H1 (cell line): ENCODE measurements around the gene ERP29. TPM values are rescaled to one million over a fixed set of nuclear protein-coding genes. Genes with fewer than 3 reads are reported as not detected.

Experiments
- CTCF ChIA-PET: fragments of 300-600 bp; sonication (Branson Sonifier 250); formaldehyde crosslinking; loops from one replicate; lab custom pipeline; 2021; ENCODE audit not compliant: partially characterized antibody; lab: Charles Lee
- POLR2A ChIA-PET: fragments of 300-600 bp; sonication (Branson Sonifier 250); formaldehyde crosslinking; loops from one replicate; lab custom pipeline; 2021; ENCODE audit warnings: inconsistent platforms; ENCODE audit not compliant: partially characterized antibody; lab: Charles Lee
- DNase-seq, 2 experiments: peaks; one replicate each; pipeline versions ENCODE4 v3.0.0 to v3.0.0-alpha.2; 2010 to 2022; ENCODE audit warnings: low spot score in 2 of 2, low read depth in 1 of 2, mixed read lengths in 1 of 2
- FAIRE-seq: peaks from 2 replicates; lab custom pipeline; 2011; peaks lifted over from hg19 to GRCh38; lab: Jason Lieb, UNC
- H2AFZ ChIP-seq: 2 replicates; pipeline ENCODE4 v1.8.1; 2012; ENCODE audit warnings: low read length, inconsistent platforms
- H2AK5ac ChIP-seq: 2 replicates; pipeline ENCODE4 v1.6.1; 2013; ENCODE audit warnings: low read depth, low read length
- H2BK120ac ChIP-seq: replicated peaks from 2 replicates; pipeline ENCODE3; 2013; ENCODE audit warnings: low read depth, low read length, inconsistent platforms
- H2BK12ac ChIP-seq: 2 replicates; pipeline ENCODE4 v1.6.1; 2013; ENCODE audit warnings: low read depth, low read length
- H2BK15ac ChIP-seq: 2 replicates; pipeline ENCODE4 v1.6.1; 2013; ENCODE audit warnings: low read length
- H2BK20ac ChIP-seq: 2 replicates; pipeline ENCODE4 v1.6.1; 2013; ENCODE audit warnings: low read length
- H2BK5ac ChIP-seq: 2 replicates; pipeline ENCODE4 v1.6.1; 2013; ENCODE audit warnings: low read depth, low read length
- H3K14ac ChIP-seq: 2 replicates; pipeline ENCODE4 v1.6.1; 2013; ENCODE audit warnings: inconsistent platforms; ENCODE audit not compliant: insufficient read length
- H3K18ac ChIP-seq: 2 replicates; pipeline ENCODE4 v1.6.1; 2013; ENCODE audit warnings: low read length; ENCODE audit errors: extremely low read depth
- H3K23ac ChIP-seq: 2 replicates; pipeline ENCODE4 v1.6.1; 2013; ENCODE audit warnings: inconsistent platforms; ENCODE audit not compliant: insufficient read length
- H3K23me2 ChIP-seq: 2 replicates; pipeline ENCODE4 v1.6.1; 2013; ENCODE audit warnings: low read depth, low read length
- H3K27ac ChIP-seq: 2 replicates; pipeline ENCODE4 v1.6.1; 2011; ENCODE audit warnings: low read depth, low read length, inconsistent platforms
- H3K27me3 ChIP-seq, 4 experiments: replicated peaks in 1 of 4; 1 replicate in 1 of 4; 2 replicates in 3 of 4; pipeline versions ENCODE4 v1.6.1 to v1.8.1; 2011 to 2013; ENCODE audit warnings: low read length in 3 of 4, mild to moderate bottlenecking in 3 of 4, inconsistent platforms in 2 of 4, mixed read lengths in 2 of 4, moderate library complexity in 1 of 4; ENCODE audit not compliant: control insufficient read depth in 3 of 4, insufficient read depth in 3 of 4; ENCODE audit errors: extremely low read depth in 1 of 4
- H3K36me3 ChIP-seq, 4 experiments: 2 replicates each; pipeline versions ENCODE4 v1.6.1 to v1.8.1; 2011 to 2013; ENCODE audit warnings: mild to moderate bottlenecking in 4 of 4, low read length in 3 of 4, moderate library complexity in 2 of 4, control low read depth in 1 of 4, inconsistent platforms in 1 of 4; ENCODE audit not compliant: insufficient read depth in 4 of 4, control insufficient read depth in 2 of 4
- H3K4ac ChIP-seq: replicated peaks from 2 replicates; pipeline ENCODE3; 2013; ENCODE audit warnings: low read length, low read depth, mixed read lengths, inconsistent platforms; ENCODE audit not compliant: insufficient read length
- H3K4me1 ChIP-seq, 4 experiments: replicated peaks in 1 of 4; 1 replicate in 1 of 4; 2 replicates in 3 of 4; pipeline versions ENCODE4 v1.6.1 to v1.8.1; 2011 to 2013; ENCODE audit warnings: low read length in 3 of 4, inconsistent platforms in 2 of 4, mixed read lengths in 1 of 4; ENCODE audit not compliant: insufficient read depth in 4 of 4, control insufficient read depth in 3 of 4
- H3K4me2 ChIP-seq, 2 experiments: 2 replicates each; pipeline versions ENCODE4 v1.6.1 to v1.8.1; 2011 to 2013; ENCODE audit warnings: low read depth in 2 of 2, low read length in 2 of 2, control low read depth in 1 of 2, inconsistent platforms in 1 of 2, mild to moderate bottlenecking in 1 of 2; ENCODE audit not compliant: insufficient read depth in 1 of 2
- H3K4me3 ChIP-seq, 4 experiments: fragments of 200-600, 300-600 bp in 1 of 4; sonication (generic), shearing (Covaris generic), sonication (Bioruptor Twin) in 1 of 4; 2 replicates each; pipeline versions ENCODE4 v1.5.1 to v1.8.1; 2011 to 2016; ENCODE audit warnings: low read length in 4 of 4, low read depth in 3 of 4, control low read depth in 2 of 4, inconsistent platforms in 2 of 4, mild to moderate bottlenecking in 2 of 4, mixed read lengths in 1 of 4, moderate library complexity in 1 of 4; ENCODE audit not compliant: insufficient read depth in 2 of 4; ENCODE audit errors: extremely low read depth in 1 of 4
- H3K56ac ChIP-seq: replicated peaks from 2 replicates; pipeline ENCODE3; 2013; ENCODE audit warnings: low read depth, mild to moderate bottlenecking, mixed read lengths, low read length, inconsistent platforms; ENCODE audit not compliant: insufficient read length
- H3K79me1 ChIP-seq: 2 replicates; pipeline ENCODE4 v1.6.1; 2013; ENCODE audit warnings: low read depth, low read length, control low read depth
- H3K79me2 ChIP-seq, 2 experiments: 2 replicates each; pipeline versions ENCODE4 v1.6.1 to v1.8.1; 2012 to 2013; ENCODE audit warnings: low read length in 2 of 2, mild to moderate bottlenecking in 2 of 2, inconsistent platforms in 1 of 2; ENCODE audit not compliant: insufficient read depth in 2 of 2, control insufficient read depth in 1 of 2
- H3K9ac ChIP-seq, 4 experiments: replicated peaks in 1 of 4; 1 replicate in 1 of 4; 2 replicates in 3 of 4; pipeline versions ENCODE4 v1.6.1 to v1.8.1; 2011 to 2013; ENCODE audit warnings: low read depth in 3 of 4, low read length in 3 of 4, control low read depth in 2 of 4, mild to moderate bottlenecking in 2 of 4, moderate library complexity in 2 of 4, inconsistent platforms in 1 of 4; ENCODE audit errors: extremely low read depth in 1 of 4
- H3K9me3 ChIP-seq, 2 experiments: 2 replicates each; pipeline versions ENCODE4 v1.6.1 to v1.8.1; 2012 to 2013; ENCODE audit warnings: mild to moderate bottlenecking in 2 of 2, moderate library complexity in 2 of 2, control low read depth in 1 of 2, inconsistent platforms in 1 of 2, low read depth in 1 of 2, low read length in 1 of 2, mixed read lengths in 1 of 2; ENCODE audit not compliant: insufficient read depth in 2 of 2
- H4K20me1 ChIP-seq, 2 experiments: replicated peaks in 1 of 2; 2 replicates each; pipeline versions ENCODE3 to v1.8.1; 2011 to 2013; ENCODE audit warnings: inconsistent platforms in 2 of 2, low read length in 2 of 2, mild to moderate bottlenecking in 1 of 2; ENCODE audit not compliant: insufficient read depth in 2 of 2, control insufficient read depth in 1 of 2
- H4K5ac ChIP-seq: 2 replicates; pipeline ENCODE4 v1.6.1; 2013; ENCODE audit warnings: low read length, low read depth, mixed read lengths, inconsistent platforms; ENCODE audit not compliant: insufficient read length
- H4K8ac ChIP-seq: 2 replicates; pipeline ENCODE4 v1.8.0; 2013; ENCODE audit warnings: mild to moderate bottlenecking, moderate library complexity, low read length, inconsistent platforms; ENCODE audit not compliant: insufficient read depth; ENCODE audit errors: extremely low read depth
- H4K91ac ChIP-seq: replicated peaks from 2 replicates; pipeline ENCODE3; 2013; ENCODE audit warnings: low read length, mixed read lengths, inconsistent platforms; ENCODE audit not compliant: insufficient read length
- BRCA1 ChIP-seq: IDR thresholded peaks from 2 replicates; pipeline ENCODE4 v1.6.1; 2012; ENCODE audit warnings: low read depth, low read length, improper control_type of control experiment
- EGR1 ChIP-seq: IDR thresholded peaks from 2 replicates; pipeline ENCODE4 v1.6.1; 2011; ENCODE audit warnings: low read depth, low read length, borderline replicate concordance
- JUND ChIP-seq: IDR thresholded peaks from 2 replicates; pipeline ENCODE4 v1.6.1; 2011; ENCODE audit warnings: mild to moderate bottlenecking, improper control_type of control experiment, low read length
- MAX ChIP-seq: IDR thresholded peaks from 2 replicates; pipeline ENCODE4 v1.6.1; 2012; ENCODE audit warnings: inconsistent platforms
- SP4 ChIP-seq: IDR thresholded peaks from 2 replicates; pipeline ENCODE4 v1.6.1; 2012; ENCODE audit warnings: low read length, inconsistent platforms
- TBP ChIP-seq: IDR thresholded peaks from 2 replicates; pipeline ENCODE4 v1.6.1; 2011; ENCODE audit warnings: low read depth, low read length, improper control_type of control experiment
- WGBS, 2 experiments: shearing (Covaris generic) in 1 of 2; methylation state at CpG; one replicate each; pipeline versions ENCODE4 v1.1.6 to v1.1.7; 2013 to 2015; ENCODE audit warnings: low lambda C conversion rate in 2 of 2, mixed read lengths in 2 of 2, inconsistent platforms in 1 of 2, low coverage in 1 of 2, missing lambda C conversion rate in 1 of 2; ENCODE audit not compliant: insufficient replicate concordance in 2 of 2, insufficient coverage in 1 of 2, insufficient read length in 1 of 2; ENCODE audit errors: extremely low coverage in 1 of 2, missing lambda C conversion rate in 1 of 2; 5-methylcytosine and 5-hydroxymethylcytosine counted together
- polyA plus RNA-seq, 7 experiments: library from polyadenylated mRNA; depleted of rRNA in 3 of 7; stranded (reverse) in 5 of 7; unstranded in 2 of 7; fragments of >200 nt in 5 of 7; fragments of 200-250 nt in 2 of 7; gene quantifications; 1 replicate in 5 of 7; 2 replicates in 1 of 7; 4 replicates in 1 of 7; pipeline versions ENCODE4 v1.2.1 to v1.2.3, GENCODE V29; 2011 to 2013; ENCODE audit warnings: missing spikeins in 2 of 7, mixed read lengths in 2 of 7
- total RNA-seq: library from RNA; stranded (reverse); fragmentation: NEBNext Ultra II Directional; extraction: Animal tissue kit (Norgen Biotek cat#: 25700); gene quantifications from 2 replicates; pipeline ENCODE4 v1.2.1, GENCODE V29; 2021
- TF ChIP-seq, protein P1 (sequence below), 3 experiments: IDR thresholded peaks; 1 replicate in 2 of 3; 2 replicates in 1 of 3; pipeline versions ENCODE4 v1.5.1 to v1.6.1; 2011; ENCODE audit warnings: low read length in 3 of 3, mild to moderate bottlenecking in 3 of 3, inconsistent platforms in 2 of 3, low read depth in 1 of 3, moderate library complexity in 1 of 3; ENCODE audit not compliant: insufficient read depth in 1 of 3; ENCODE audit errors: control extremely low read depth in 1 of 3

The ERP29 gene
- total and polyA plus RNA-seq, 2 of the 8 experiments (the other 6 are each of a cell fraction or from before 2014, with no cell fraction given) = 88.7 to 171 TPM

GRCh38 chr12:111991535-111991934 is 21.7 kb upstream of the ERP29 start:
- no peaks in the 10 kb centered on the region for H4K20me1 ChIP-seq
- H2AFZ ChIP-seq = no peak overlapping the region
- H2BK12ac ChIP-seq = no peak overlapping the region
- no peak overlapping the region for H3K23ac ChIP-seq
- H3K27ac ChIP-seq = no peak overlapping the region
- no peak overlapping the region for H4K91ac ChIP-seq
- TF ChIP-seq TBP = no peak
- no peak for TF ChIP-seq SP4
- no peak for TF ChIP-seq BRCA1
- TF ChIP-seq, protein P1, sequence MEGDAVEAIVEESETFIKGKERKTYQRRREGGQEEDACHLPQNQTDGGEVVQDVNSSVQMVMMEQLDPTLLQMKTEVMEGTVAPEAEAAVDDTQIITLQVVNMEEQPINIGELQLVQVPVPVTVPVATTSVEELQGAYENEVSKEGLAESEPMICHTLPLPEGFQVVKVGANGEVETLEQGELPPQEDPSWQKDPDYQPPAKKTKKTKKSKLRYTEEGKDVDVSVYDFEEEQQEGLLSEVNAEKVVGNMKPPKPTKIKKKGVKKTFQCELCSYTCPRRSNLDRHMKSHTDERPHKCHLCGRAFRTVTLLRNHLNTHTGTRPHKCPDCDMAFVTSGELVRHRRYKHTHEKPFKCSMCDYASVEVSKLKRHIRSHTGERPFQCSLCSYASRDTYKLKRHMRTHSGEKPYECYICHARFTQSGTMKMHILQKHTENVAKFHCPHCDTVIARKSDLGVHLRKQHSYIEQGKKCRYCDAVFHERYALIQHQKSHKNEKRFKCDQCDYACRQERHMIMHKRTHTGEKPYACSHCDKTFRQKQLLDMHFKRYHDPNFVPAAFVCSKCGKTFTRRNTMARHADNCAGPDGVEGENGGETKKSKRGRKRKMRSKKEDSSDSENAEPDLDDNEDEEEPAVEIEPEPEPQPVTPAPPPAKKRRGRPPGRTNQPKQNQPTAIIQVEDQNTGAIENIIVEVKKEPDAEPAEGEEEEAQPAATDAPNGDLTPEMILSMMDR (IDR thresholded peaks at IDR 0.05; ENCODE audit: control extremely low read depth in 1 of 3, insufficient read depth in 1 of 3, low read depth in 1 of 3, low read length in 3 of 3) = no peak
- no peak for TF ChIP-seq EGR1
- TF ChIP-seq JUND = no peak
- no peak for TF ChIP-seq MAX
- H2AK5ac ChIP-seq = no peak overlapping the region
- no peak overlapping the region for H2BK15ac ChIP-seq
- FAIRE-seq (no peak), DNase-seq (no peak)
- H4K8ac ChIP-seq = no peak overlapping the region
- H3K14ac ChIP-seq = no peak overlapping the region
- H3K9me3 ChIP-seq = no peaks in the 10 kb centered on the region
- CTCF ChIA-PET = interaction anchor here (0.6 to 1.4 kb wide), 5 partner anchors 9 to 465 kb away, joined by 3 to 4 read pairs (median 4); no protein-coding TSS in a partner anchor
- H3K79me2 ChIP-seq = no peaks in the 10 kb centered on the region
- no peak overlapping the region for H2BK5ac ChIP-seq
- H3K56ac ChIP-seq = no peak overlapping the region
- POLR2A ChIA-PET = interaction anchor here (0.7 to 1.8 kb wide), 3 partner anchors 23 to 127 kb away, joined by 3 to 6 read pairs (median 3); no protein-coding TSS in a partner anchor
- WGBS, 2 experiments = 72% methylated on average over 2 of the region's 2 CpGs; no CpG with 5 or more reads in 1 of the 2 experiments
- no peak overlapping the region for H2BK120ac ChIP-seq
- H3K9ac ChIP-seq = no peak overlapping the region
- H3K27me3 ChIP-seq = no peaks in the 10 kb centered on the region
- no peak overlapping the region for H3K4me2 ChIP-seq
- H3K36me3 ChIP-seq = no peaks in the 10 kb centered on the region
- no peaks in the 10 kb centered on the region for H3K79me1 ChIP-seq
- H3K18ac ChIP-seq = no peak overlapping the region
- H3K4me1 ChIP-seq = no peaks in the 10 kb centered on the region
- no peak overlapping the region for H2BK20ac ChIP-seq
- no peak overlapping the region for H3K4ac ChIP-seq
- H3K4me3 ChIP-seq = no peak overlapping the region
- no peaks in the 10 kb centered on the region for H3K23me2 ChIP-seq
- no peak overlapping the region for H4K5ac ChIP-seq
